ENCODE results near the gene SLCO3A1.

The SLCO3A1 gene

GRCh38 chr15:91983729-91984340, 130.3 kb downstream of the SLCO3A1 start:
- Histone ChIP-seq H3K27ac (ENCODE audit: low read depth, low read length) (no peak overlapping the region), H3K18ac (ENCODE audit: low read length) (no peak overlapping the region), H2BK5ac (ENCODE audit: low read length) (no peak overlapping the region), H4K5ac (ENCODE audit: low read length) (no peak overlapping the region), H2BK15ac (replicated peaks; ENCODE audit: low read depth) (no peak overlapping the region), H2AK5ac (ENCODE audit: low read length) (no peak overlapping the region), H3K4me1 (ENCODE audit: control insufficient read depth, low read depth, low read length) (no peaks in the 10 kb centered on the region), H3K9ac (ENCODE audit: low read length) (no peak overlapping the region), H3K36me3 (ENCODE audit: control insufficient read depth, insufficient read depth, low read length) (no peaks in the 10 kb centered on the region), H3K27me3 (ENCODE audit: insufficient read depth, low read length, poor library complexity) (no peaks in the 10 kb centered on the region), H4K8ac (ENCODE audit: low read depth, low read length) (no peak overlapping the region), H3K4ac (ENCODE audit: low read depth, low read length) (no peak overlapping the region), H3K4me2 (ENCODE audit: low read length) (no peak overlapping the region), H3K79me2 (ENCODE audit: control insufficient read depth, insufficient read depth, low read length) (no peaks in the 10 kb centered on the region), H3K56ac (ENCODE audit: low read length) (no peak overlapping the region), H3K4me3 (ENCODE audit: low read length) (no peak overlapping the region), H2BK120ac (ENCODE audit: low read depth, low read length) (no peak overlapping the region), H3K23ac (ENCODE audit: low read length) (no peak overlapping the region), H3K79me1 (ENCODE audit: low read length) (no peaks in the 10 kb centered on the region)
- no peak for DNase-seq
- WGBS (ENCODE audit: extremely low coverage, insufficient coverage, low lambda C conversion rate), result no CpG with 5 or more reads among the region's 7 CpGs

GRCh38 chr15:91985297-91985696, 131.8 kb downstream of the SLCO3A1 start:
- no peak for DNase-seq

GRCh38 chr15:91988071-91988470, 134.6 kb downstream of the SLCO3A1 start:
- DNase-seq, result no peak
- H3K79me2 ChIP-seq (ENCODE audit: control insufficient read depth, insufficient read depth, low read length), result no peaks in the 10 kb centered on the region
- H2BK5ac ChIP-seq (ENCODE audit: low read length), result no peak overlapping the region
- no peak overlapping the region for H3K4me3 ChIP-seq (ENCODE audit: low read length)
- H3K27ac ChIP-seq (ENCODE audit: low read depth, low read length), result no peak overlapping the region
- H3K18ac ChIP-seq (ENCODE audit: low read length), result no peak overlapping the region
- no peaks in the 10 kb centered on the region for H3K36me3 ChIP-seq (ENCODE audit: control insufficient read depth, insufficient read depth, low read length)
- no peak overlapping the region for H3K4ac ChIP-seq (ENCODE audit: low read depth, low read length)
- no peak overlapping the region for H3K9ac ChIP-seq (ENCODE audit: low read length)
- no peak overlapping the region for H3K56ac ChIP-seq (ENCODE audit: low read length)
- H2AK5ac ChIP-seq (ENCODE audit: low read length), result no peak overlapping the region
- no peaks in the 10 kb centered on the region for H3K4me1 ChIP-seq (ENCODE audit: control insufficient read depth, low read depth, low read length)
- no peak overlapping the region for H3K4me2 ChIP-seq (ENCODE audit: low read length)
- no peak overlapping the region for H3K23ac ChIP-seq (ENCODE audit: low read length)
- H3K27me3 ChIP-seq (ENCODE audit: insufficient read depth, low read length, poor library complexity), result no peaks in the 10 kb centered on the region
- WGBS (ENCODE audit: extremely low coverage, insufficient coverage, low lambda C conversion rate), result no CpG with 5 or more reads among the region's 11 CpGs
- H2BK15ac ChIP-seq (replicated peaks; ENCODE audit: low read depth), result no peak overlapping the region
- no peaks in the 10 kb centered on the region for H3K79me1 ChIP-seq (ENCODE audit: low read length)
- H4K5ac ChIP-seq (ENCODE audit: low read length), result no peak overlapping the region
- no peak overlapping the region for H4K8ac ChIP-seq (ENCODE audit: low read depth, low read length)
- no peak overlapping the region for H2BK120ac ChIP-seq (ENCODE audit: low read depth, low read length)

More at GRCh38 chr15:91985297-91985696, 131.8 kb downstream of the SLCO3A1 start:
- H3K4me1 ChIP-seq (ENCODE audit: control insufficient read depth, low read depth, low read length), result no peaks in the 10 kb centered on the region
- no peak overlapping the region for H2BK120ac ChIP-seq (ENCODE audit: low read depth, low read length)
- H3K56ac ChIP-seq (ENCODE audit: low read length), result no peak overlapping the region
- H2BK15ac ChIP-seq (replicated peaks; ENCODE audit: low read depth), result no peak overlapping the region
- H3K23ac ChIP-seq (ENCODE audit: low read length), result no peak overlapping the region
- no peak overlapping the region for H3K18ac ChIP-seq (ENCODE audit: low read length)
- H2BK5ac ChIP-seq (ENCODE audit: low read length), result no peak overlapping the region
- H3K27ac ChIP-seq (ENCODE audit: low read depth, low read length), result no peak overlapping the region
- no peak overlapping the region for H3K9ac ChIP-seq (ENCODE audit: low read length)
- no peak overlapping the region for H3K4me3 ChIP-seq (ENCODE audit: low read length)
- H3K79me1 ChIP-seq (ENCODE audit: low read length), result no peaks in the 10 kb centered on the region
- no peak overlapping the region for H4K8ac ChIP-seq (ENCODE audit: low read depth, low read length)
- no CpG with 5 or more reads among the region's 7 CpGs for WGBS (ENCODE audit: extremely low coverage, insufficient coverage, low lambda C conversion rate)
- no peaks in the 10 kb centered on the region for H3K27me3 ChIP-seq (ENCODE audit: insufficient read depth, low read length, poor library complexity)
- H3K36me3 ChIP-seq (ENCODE audit: control insufficient read depth, insufficient read depth, low read length), result no peaks in the 10 kb centered on the region
- H3K4me2 ChIP-seq (ENCODE audit: low read length), result no peak overlapping the region
- no peak overlapping the region for H4K5ac ChIP-seq (ENCODE audit: low read length)
- no peak overlapping the region for H2AK5ac ChIP-seq (ENCODE audit: low read length)
- H3K4ac ChIP-seq (ENCODE audit: low read depth, low read length), result no peak overlapping the region
- H3K79me2 ChIP-seq (ENCODE audit: control insufficient read depth, insufficient read depth, low read length), result no peaks in the 10 kb centered on the region

GRCh38 chr15:91988655-91989054, 135.1 kb downstream of the SLCO3A1 start:
- no peak overlapping the region for H2BK120ac ChIP-seq (ENCODE audit: low read depth, low read length)
- no CpG with 5 or more reads among the region's 3 CpGs for WGBS (ENCODE audit: extremely low coverage, insufficient coverage, low lambda C conversion rate)
- H3K9ac ChIP-seq (ENCODE audit: low read length), result no peak overlapping the region
- H3K4ac ChIP-seq (ENCODE audit: low read depth, low read length), result no peak overlapping the region
- no peak for DNase-seq
- H3K79me1 ChIP-seq (ENCODE audit: low read length), result no peaks in the 10 kb centered on the region
- H3K4me3 ChIP-seq (ENCODE audit: low read length), result no peak overlapping the region
- H2AK5ac ChIP-seq (ENCODE audit: low read length), result no peak overlapping the region
- H3K27ac ChIP-seq (ENCODE audit: low read depth, low read length), result no peak overlapping the region
- H4K8ac ChIP-seq (ENCODE audit: low read depth, low read length), result no peak overlapping the region
- no peak overlapping the region for H3K23ac ChIP-seq (ENCODE audit: low read length)
- H3K18ac ChIP-seq (ENCODE audit: low read length), result no peak overlapping the region
- no peak overlapping the region for H3K56ac ChIP-seq (ENCODE audit: low read length)
- H3K4me1 ChIP-seq (ENCODE audit: control insufficient read depth, low read depth, low read length), result no peaks in the 10 kb centered on the region
- no peak overlapping the region for H2BK5ac ChIP-seq (ENCODE audit: low read length)
- no peak overlapping the region for H2BK15ac ChIP-seq (replicated peaks; ENCODE audit: low read depth)
- no peaks in the 10 kb centered on the region for H3K36me3 ChIP-seq (ENCODE audit: control insufficient read depth, insufficient read depth, low read length)
- H3K4me2 ChIP-seq (ENCODE audit: low read length), result no peak overlapping the region
- H3K27me3 ChIP-seq (ENCODE audit: insufficient read depth, low read length, poor library complexity), result no peaks in the 10 kb centered on the region
- H4K5ac ChIP-seq (ENCODE audit: low read length), result no peak overlapping the region
- H3K79me2 ChIP-seq (ENCODE audit: control insufficient read depth, insufficient read depth, low read length), result no peaks in the 10 kb centered on the region

GRCh38 chr15:91989821-91990220, 136.3 kb downstream of the SLCO3A1 start:
- Histone ChIP-seq H3K9ac (ENCODE audit: low read length) (no peak overlapping the region), H2AK5ac (ENCODE audit: low read length) (no peak overlapping the region), H3K27me3 (ENCODE audit: insufficient read depth, low read length, poor library complexity) (no peaks in the 10 kb centered on the region), H3K4me1 (ENCODE audit: control insufficient read depth, low read depth, low read length) (no peaks in the 10 kb centered on the region), H3K4me3 (ENCODE audit: low read length) (no peak overlapping the region), H2BK15ac (replicated peaks; ENCODE audit: low read depth) (no peak overlapping the region), H3K56ac (ENCODE audit: low read length) (no peak overlapping the region), H2BK120ac (ENCODE audit: low read depth, low read length) (no peak overlapping the region), H3K18ac (ENCODE audit: low read length) (no peak overlapping the region), H3K4me2 (ENCODE audit: low read length) (no peak overlapping the region), H4K8ac (ENCODE audit: low read depth, low read length) (no peak overlapping the region), H4K5ac (ENCODE audit: low read length) (no peak overlapping the region), H3K27ac (ENCODE audit: low read depth, low read length) (no peak overlapping the region), H3K4ac (ENCODE audit: low read depth, low read length) (no peak overlapping the region), H2BK5ac (ENCODE audit: low read length) (no peak overlapping the region), H3K23ac (ENCODE audit: low read length) (no peak overlapping the region), H3K36me3 (ENCODE audit: control insufficient read depth, insufficient read depth, low read length) (no peaks in the 10 kb centered on the region), H3K79me1 (ENCODE audit: low read length) (no peaks in the 10 kb centered on the region), H3K79me2 (ENCODE audit: control insufficient read depth, insufficient read depth, low read length) (no peaks in the 10 kb centered on the region)
- no CpG with 5 or more reads among the region's 4 CpGs for WGBS (ENCODE audit: extremely low coverage, insufficient coverage, low lambda C conversion rate)
- no peak for DNase-seq

- no peak for DNase-seq
- no CpG with 5 or more reads among the region's 3 CpGs for WGBS (ENCODE audit: extremely low coverage, insufficient coverage, low lambda C conversion rate)
Measured at GRCh38 chr15:91992945-91993344, 139.4 kb downstream of the SLCO3A1 start.

More at GRCh38 chr15:91992945-91993344, 139.4 kb downstream of the SLCO3A1 start:
- H3K36me3 ChIP-seq (ENCODE audit: control insufficient read depth, insufficient read depth, low read length), result no peaks in the 10 kb centered on the region
- no peaks in the 10 kb centered on the region for H3K79me1 ChIP-seq (ENCODE audit: low read length)
- no peak overlapping the region for H2BK15ac ChIP-seq (replicated peaks; ENCODE audit: low read depth)
- no peak overlapping the region for H2BK120ac ChIP-seq (ENCODE audit: low read depth, low read length)
- H3K18ac ChIP-seq (ENCODE audit: low read length), result no peak overlapping the region
- no peak overlapping the region for H3K27ac ChIP-seq (ENCODE audit: low read depth, low read length)
- H3K4me2 ChIP-seq (ENCODE audit: low read length), result no peak overlapping the region
- no peak overlapping the region for H3K23ac ChIP-seq (ENCODE audit: low read length)
- no peak overlapping the region for H2AK5ac ChIP-seq (ENCODE audit: low read length)
- H3K9ac ChIP-seq (ENCODE audit: low read length), result no peak overlapping the region
- H3K27me3 ChIP-seq (ENCODE audit: insufficient read depth, low read length, poor library complexity), result no peaks in the 10 kb centered on the region
- H4K8ac ChIP-seq (ENCODE audit: low read depth, low read length), result no peak overlapping the region
- no peak overlapping the region for H2BK5ac ChIP-seq (ENCODE audit: low read length)
- no peak overlapping the region for H3K56ac ChIP-seq (ENCODE audit: low read length)
- H3K4ac ChIP-seq (ENCODE audit: low read depth, low read length), result no peak overlapping the region
- no peak overlapping the region for H3K4me3 ChIP-seq (ENCODE audit: low read length)
- peak overlapping the region; percentile 33 for H4K5ac ChIP-seq (ENCODE audit: low read length)
- H3K79me2 ChIP-seq (ENCODE audit: control insufficient read depth, insufficient read depth, low read length), result no peaks in the 10 kb centered on the region
- no peaks in the 10 kb centered on the region for H3K4me1 ChIP-seq (ENCODE audit: control insufficient read depth, low read depth, low read length)
